Mesothelial cell of epicardium (in vitro differentiated cells): ENCODE data around the gene RPL12. TPM values are rescaled to one million over a fixed set of nuclear protein-coding genes. Genes with fewer than 3 reads are reported as not detected.

Experiments used
- DNase-seq, 2 experiments: peaks; one replicate each; pipeline ENCODE4 v3.0.0; 2021; ENCODE audit warnings: low spot score in 2 of 2; ENCODE audit not compliant: unreplicated experiment in 2 of 2
- H3K27ac Mint-ChIP-seq: 2 replicates; pipeline ENCODE4 v1.8.0; 2021; ENCODE audit warnings: mixed read lengths
- H3K27me3 Mint-ChIP-seq: 2 replicates; pipeline ENCODE4 v1.8.0; 2021; ENCODE audit warnings: low read depth, mixed read lengths
- H3K36me3 Mint-ChIP-seq: 2 replicates; pipeline ENCODE4 v1.8.0; 2021; ENCODE audit warnings: mixed read lengths
- H3K4me1 Mint-ChIP-seq: 2 replicates; pipeline ENCODE4 v1.8.0; 2021; ENCODE audit warnings: mixed read lengths
- H3K4me3 Mint-ChIP-seq: 2 replicates; pipeline ENCODE4 v1.8.0; 2021; ENCODE audit warnings: mild to moderate bottlenecking, moderate library complexity, mixed read lengths
- H3K9me3 Mint-ChIP-seq: 2 replicates; pipeline ENCODE4 v1.8.0; 2021; ENCODE audit warnings: mixed read lengths
- total RNA-seq: library from RNA; stranded (reverse); gene quantifications from 3 replicates; pipeline ENCODE4 v1.2.1, GENCODE V29; 2021
- TF ChIP-seq, protein P1 (sequence below): fragments of 200-600 bp; sonication (generic); IDR thresholded peaks from one replicate; pipeline ENCODE4 v1.5.0; 2021; ENCODE audit warnings: antibody characterized with exemption; ENCODE audit not compliant: unreplicated experiment

RPL12 gene
- total RNA-seq, 1 donor from 2014 or later: 1,125 TPM

DNA sequence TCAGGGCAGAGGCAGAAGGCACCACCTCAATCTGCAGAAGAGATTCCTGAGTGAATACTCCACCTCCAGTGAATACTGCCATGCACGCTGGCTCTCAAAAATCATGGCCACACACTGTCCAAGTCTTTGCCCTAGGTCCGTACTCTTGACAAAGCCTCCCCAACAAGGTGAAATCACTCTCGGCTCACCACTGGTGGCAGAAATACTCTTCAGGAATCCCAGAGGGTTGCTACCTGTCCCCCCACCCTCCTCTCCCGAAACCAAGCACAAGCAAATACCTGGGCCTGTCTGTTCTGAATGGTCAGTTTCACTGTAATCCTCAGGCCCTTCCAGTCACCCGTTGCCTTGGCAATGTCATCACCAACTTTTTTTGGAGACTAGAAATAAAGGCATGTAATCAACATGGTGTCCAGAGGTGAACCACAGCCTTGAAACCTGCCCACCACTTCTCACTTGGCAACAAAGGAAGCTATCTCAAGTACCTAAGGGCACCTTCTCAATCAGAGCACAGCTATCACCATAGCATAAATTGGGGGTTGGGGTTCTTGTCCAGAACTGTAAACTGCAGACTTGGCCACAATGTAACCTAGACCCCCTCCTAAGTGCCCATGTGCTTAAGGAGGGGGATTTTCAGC is 1.8 kb downstream of the RPL12 start:
- peak overlapping the region; percentile 97 for H3K27ac Mint-ChIP-seq
- H3K4me1 Mint-ChIP-seq: peaks cover 34% of the 10 kb centered on the region
- TF ChIP-seq, protein P1, sequence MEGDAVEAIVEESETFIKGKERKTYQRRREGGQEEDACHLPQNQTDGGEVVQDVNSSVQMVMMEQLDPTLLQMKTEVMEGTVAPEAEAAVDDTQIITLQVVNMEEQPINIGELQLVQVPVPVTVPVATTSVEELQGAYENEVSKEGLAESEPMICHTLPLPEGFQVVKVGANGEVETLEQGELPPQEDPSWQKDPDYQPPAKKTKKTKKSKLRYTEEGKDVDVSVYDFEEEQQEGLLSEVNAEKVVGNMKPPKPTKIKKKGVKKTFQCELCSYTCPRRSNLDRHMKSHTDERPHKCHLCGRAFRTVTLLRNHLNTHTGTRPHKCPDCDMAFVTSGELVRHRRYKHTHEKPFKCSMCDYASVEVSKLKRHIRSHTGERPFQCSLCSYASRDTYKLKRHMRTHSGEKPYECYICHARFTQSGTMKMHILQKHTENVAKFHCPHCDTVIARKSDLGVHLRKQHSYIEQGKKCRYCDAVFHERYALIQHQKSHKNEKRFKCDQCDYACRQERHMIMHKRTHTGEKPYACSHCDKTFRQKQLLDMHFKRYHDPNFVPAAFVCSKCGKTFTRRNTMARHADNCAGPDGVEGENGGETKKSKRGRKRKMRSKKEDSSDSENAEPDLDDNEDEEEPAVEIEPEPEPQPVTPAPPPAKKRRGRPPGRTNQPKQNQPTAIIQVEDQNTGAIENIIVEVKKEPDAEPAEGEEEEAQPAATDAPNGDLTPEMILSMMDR: no peak
- peaks cover 44% of the 10 kb centered on the region for H3K36me3 Mint-ChIP-seq
- DNase-seq: no peak
- peak overlapping the region; percentile 96 for H3K4me3 Mint-ChIP-seq
- H3K27me3 Mint-ChIP-seq: no peaks in the 10 kb centered on the region
- H3K9me3 Mint-ChIP-seq: no peaks in the 10 kb centered on the region

DNA sequence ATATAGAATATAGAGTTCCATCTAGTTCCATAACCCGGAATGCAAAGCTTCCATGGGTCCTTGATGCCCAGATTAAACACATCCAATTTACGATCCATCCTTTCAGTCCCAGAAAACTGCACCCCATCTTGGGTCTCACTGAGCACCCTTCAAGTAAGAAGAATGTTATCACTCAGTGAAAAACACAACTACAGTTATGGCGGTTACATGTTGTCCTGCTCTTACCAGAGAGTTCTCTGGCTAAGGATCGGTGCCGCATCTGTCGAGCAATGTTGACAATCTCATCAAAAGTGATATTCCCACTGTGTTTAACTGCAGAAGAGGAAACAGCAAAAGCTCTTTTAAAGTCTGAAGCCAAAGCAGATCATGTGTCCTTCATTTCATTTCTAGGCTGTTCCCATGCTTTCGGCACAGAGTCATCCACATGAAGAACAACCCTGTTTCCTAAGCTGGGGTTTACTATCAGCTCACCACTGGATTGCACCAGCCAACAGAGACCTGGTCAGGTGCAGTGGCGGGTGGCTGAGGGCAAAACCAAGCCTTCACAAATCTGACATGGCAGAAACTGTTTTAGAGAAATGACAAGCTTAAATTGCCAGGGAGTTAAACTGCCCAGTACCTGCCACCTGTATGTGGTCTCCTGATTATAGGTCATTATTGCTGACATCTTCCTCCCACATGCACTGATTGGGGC is 2.9 kb downstream of the RPL12 start:
- H3K27ac Mint-ChIP-seq: peak overlapping the region; percentile 97

DNA sequence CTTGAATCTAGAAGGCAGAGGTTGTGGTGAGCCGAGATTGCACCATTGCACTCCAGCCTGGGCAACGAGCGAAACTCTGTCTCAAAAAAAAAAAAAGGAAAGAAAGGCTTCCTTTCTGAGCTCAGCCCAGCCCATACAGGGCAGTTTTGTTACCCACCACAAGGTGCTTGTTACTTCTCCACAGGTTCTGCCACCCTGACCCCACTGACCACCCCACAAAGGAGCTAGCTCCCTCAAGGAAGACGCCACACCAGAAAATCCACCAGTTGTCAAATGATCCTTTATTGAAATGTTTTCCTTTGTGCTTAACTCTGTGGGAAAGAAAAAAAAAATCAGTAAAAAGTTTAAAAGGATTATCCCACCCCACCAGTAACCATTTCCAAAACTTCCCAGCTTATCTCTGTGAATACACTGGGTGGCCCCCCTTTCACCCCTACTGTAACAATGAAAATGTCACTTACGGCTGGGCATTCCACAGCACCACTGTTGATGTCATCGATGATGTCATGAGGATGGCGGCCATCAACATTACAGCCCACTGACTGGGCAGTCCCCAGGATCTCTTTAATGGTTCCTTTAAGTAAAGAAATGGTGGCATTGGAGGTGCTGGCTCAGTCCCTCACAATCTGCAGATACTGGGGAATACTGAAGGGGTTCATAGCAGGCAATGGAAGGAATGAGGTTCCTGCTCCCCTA is 3.6 kb downstream of the RPL12 start:
- Mint-ChIP-seq H3K4me1 (peaks cover 32% of the 10 kb centered on the region), H3K27me3 (no peaks in the 10 kb centered on the region), H3K36me3 (peaks cover 48% of the 10 kb centered on the region), H3K9me3 (no peaks in the 10 kb centered on the region), H3K27ac (peak overlapping the region; percentile 97), H3K4me3 (peak overlapping the region; percentile 96)
- DNase-seq: no peak
- TF ChIP-seq, protein P1: no peak

More for the DNA sequence above, 2.9 kb downstream of the RPL12 start:
- Mint-ChIP-seq H3K4me1 (peaks cover 34% of the 10 kb centered on the region), H3K27me3 (no peaks in the 10 kb centered on the region), H3K36me3 (peaks cover 47% of the 10 kb centered on the region), H3K4me3 (peak overlapping the region; percentile 96), H3K9me3 (no peaks in the 10 kb centered on the region)
- TF ChIP-seq, protein P1: no peak
- no peak for DNase-seq

DNA sequence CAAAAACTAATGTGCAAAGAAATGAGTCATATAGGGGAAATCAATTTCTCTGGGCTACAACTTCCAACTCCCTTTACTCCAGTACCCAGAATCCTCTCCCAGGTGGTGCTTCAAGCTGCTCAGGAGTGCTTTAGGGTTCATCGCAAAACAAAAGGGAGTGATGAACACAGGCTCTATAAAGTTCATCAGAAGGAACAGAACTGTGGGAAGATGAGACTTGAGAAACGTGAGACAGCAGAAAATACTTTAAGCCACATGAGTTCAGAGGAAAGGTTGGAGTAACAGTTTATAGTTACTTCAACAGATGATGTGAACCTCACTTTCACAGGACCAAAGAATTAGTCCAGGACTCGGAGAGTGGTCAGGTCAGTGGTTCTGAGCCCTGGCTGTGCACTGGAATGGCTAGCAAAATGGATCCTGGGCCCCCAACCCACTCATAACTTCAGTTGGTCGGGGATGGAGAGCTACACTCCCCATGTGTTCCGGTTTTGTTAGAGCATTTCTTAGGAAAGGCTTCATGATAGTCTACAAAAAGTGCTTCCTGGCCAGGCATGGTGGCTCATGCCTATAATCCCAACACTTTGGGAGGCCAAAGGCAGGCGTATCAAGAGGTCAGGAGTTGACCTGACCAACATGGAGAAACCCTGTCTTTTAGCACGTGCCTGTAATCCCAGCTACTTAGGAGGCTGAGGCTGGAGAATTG is 4.3 kb downstream of the RPL12 start:
- H3K4me3 Mint-ChIP-seq: no peak overlapping the region
- no peaks in the 10 kb centered on the region for H3K27me3 Mint-ChIP-seq
- H3K36me3 Mint-ChIP-seq: peaks cover 51% of the 10 kb centered on the region
- H3K9me3 Mint-ChIP-seq: no peaks in the 10 kb centered on the region
- peak overlapping the region; percentile 97 for H3K27ac Mint-ChIP-seq
- DNase-seq: no peak
- H3K4me1 Mint-ChIP-seq: peaks cover 26% of the 10 kb centered on the region
- TF ChIP-seq, protein P1: no peak

DNA sequence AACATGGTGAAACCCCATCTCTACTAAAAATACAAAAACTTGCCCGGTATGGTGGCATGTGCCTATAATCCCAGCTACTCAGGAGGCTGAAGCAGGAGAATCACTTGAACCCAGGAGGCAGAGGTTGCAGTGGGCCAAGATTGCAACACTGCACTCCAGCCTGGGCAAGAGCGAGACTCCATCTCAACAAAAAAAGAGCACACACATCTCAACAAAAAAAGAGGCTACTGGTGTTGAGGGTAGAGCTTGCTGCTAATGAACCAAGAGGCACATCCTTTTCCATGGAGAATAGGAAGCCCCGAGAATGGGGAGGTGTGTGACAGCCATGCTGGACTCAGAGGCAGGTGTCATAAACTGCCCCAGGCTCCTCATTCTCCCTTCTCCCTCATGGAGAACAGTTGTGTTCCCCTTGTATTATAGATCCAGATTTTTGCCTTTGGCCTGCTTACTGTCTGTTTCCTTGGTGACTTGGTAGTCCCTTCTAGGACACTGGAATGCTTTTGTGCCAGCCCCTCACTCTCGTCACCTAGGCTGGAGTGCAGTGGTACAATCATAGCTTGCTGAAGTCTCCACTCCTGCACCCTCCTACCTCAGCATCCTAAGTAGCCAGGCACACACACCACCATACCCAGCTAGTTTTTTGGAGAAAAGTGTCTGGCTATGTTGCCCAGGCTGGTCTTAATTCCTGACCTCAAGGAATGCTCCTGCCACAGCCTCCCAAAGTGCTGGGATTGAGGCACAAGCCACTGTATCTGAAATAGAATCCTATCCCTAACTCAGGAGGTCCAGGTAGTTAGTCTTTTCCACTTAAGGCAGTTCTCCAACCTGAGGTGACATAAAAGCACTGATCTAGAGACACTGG is 5.1 kb downstream of the RPL12 start:
- no peak for DNase-seq
- no peaks in the 10 kb centered on the region for H3K27me3 Mint-ChIP-seq
- no peaks in the 10 kb centered on the region for H3K9me3 Mint-ChIP-seq
- H3K36me3 Mint-ChIP-seq: peaks cover 56% of the 10 kb centered on the region
- TF ChIP-seq, protein P1: no peak
- peak overlapping the region; percentile 47 for H3K27ac Mint-ChIP-seq
- peaks cover 25% of the 10 kb centered on the region for H3K4me1 Mint-ChIP-seq
- no peak overlapping the region for H3K4me3 Mint-ChIP-seq
